ENCODE measurements around the gene CECR2.
"Not testable (repeated sequence)": the region's sequence is repeated elsewhere in the genome, so short reads cannot be mapped to it uniquely, and the experiment has no call there.

CECR2 gene

GRCh38 chr22:17559188-17559587 lies 189.9 kb downstream of the CECR2 start:
- no peak overlapping the region for H3K27ac ChIP-seq
- no peak for DNase-seq (ENCODE audit: low read depth, low spot score)

GRCh38 chr22:17562906-17563870 lies 193.9 kb downstream of the CECR2 start, which contains the start of gene SLC25A18:
Gene SLC25A18, plus strand, starts transcription at chr22:17563498. Its CDS starts 16,447 bp downstream, at chr22:17579945.
- H3K27ac ChIP-seq = no peak within 1 kb of the TSS
- no peak for DNase-seq (ENCODE audit: low read depth, low spot score)

- DNase-seq (ENCODE audit: low read depth, low spot score) = no peak
Measured at GRCh38 chr22:17563936-17564391, 194.7 kb downstream of the CECR2 start.

GRCh38 chr22:17566016-17566687 lies 196.9 kb downstream of the CECR2 start:
- not testable (repeated sequence) for DNase-seq (ENCODE audit: low read depth, low spot score)

More at GRCh38 chr22:17563936-17564391, 194.7 kb downstream of the CECR2 start:
- H3K27ac ChIP-seq = no peak overlapping the region

GRCh38 chr22:17566776-17567175 lies 197.5 kb downstream of the CECR2 start:
- no peak overlapping the region for H3K27ac ChIP-seq

More at GRCh38 chr22:17566016-17566687, 196.9 kb downstream of the CECR2 start:
- H3K27ac ChIP-seq = not testable (repeated sequence)

GRCh38 chr22:17569971-17570511 lies 200.8 kb downstream of the CECR2 start:
- no peak overlapping the region for H3K27ac ChIP-seq
- no peak for DNase-seq (ENCODE audit: low read depth, low spot score)

More at GRCh38 chr22:17566776-17567175, 197.5 kb downstream of the CECR2 start:
- no peak for DNase-seq (ENCODE audit: low read depth, low spot score)

GRCh38 chr22:17570851-17571631 lies 201.8 kb downstream of the CECR2 start:
- H3K27ac ChIP-seq = peak overlapping the region; percentile 51
- DNase-seq (ENCODE audit: low read depth, low spot score) = no peak

- DNase-seq (ENCODE audit: low read depth, low spot score) = no peak
- no peak overlapping the region for H3K27ac ChIP-seq
Measured at GRCh38 chr22:17575151-17575550, 205.9 kb downstream of the CECR2 start.

- DNase-seq (ENCODE audit: low read depth, low spot score) = no peak
- H3K27ac ChIP-seq = peak overlapping the region; percentile 79
Measured at GRCh38 chr22:17575681-17576080, 206.4 kb downstream of the CECR2 start.

- peak overlapping the region; percentile 79 for H3K27ac ChIP-seq
- peak; percentile 99 for DNase-seq (ENCODE audit: low read depth, low spot score)
Measured at GRCh38 chr22:17576470-17576869, 207.2 kb downstream of the CECR2 start.

- peak overlapping the region; percentile 2 for H3K27ac ChIP-seq
- DNase-seq (ENCODE audit: low read depth, low spot score) = no peak
Measured at GRCh38 chr22:17578136-17578754, 209.0 kb downstream of the CECR2 start.

GRCh38 chr22:17579535-17579981 lies 210.3 kb downstream of the CECR2 start:
- no peak overlapping the region for H3K27ac ChIP-seq
- DNase-seq (ENCODE audit: low read depth, low spot score) = no peak

GRCh38 chr22:17580441-17581031 lies 211.3 kb downstream of the CECR2 start:
- DNase-seq (ENCODE audit: low read depth, low spot score) = no peak
- H3K27ac ChIP-seq = no peak overlapping the region

GRCh38 chr22:17581056-17581455 lies 211.8 kb downstream of the CECR2 start:
- H3K27ac ChIP-seq = no peak overlapping the region
- no peak for DNase-seq (ENCODE audit: low read depth, low spot score)

- H3K27ac ChIP-seq = no peak overlapping the region
- no peak for DNase-seq (ENCODE audit: low read depth, low spot score)
Measured at GRCh38 chr22:17581631-17582030, 212.4 kb downstream of the CECR2 start.

- no peak overlapping the region for H3K27ac ChIP-seq
Measured at GRCh38 chr22:17583151-17583550, 213.9 kb downstream of the CECR2 start.

GRCh38 chr22:17586831-17587440 lies 217.7 kb downstream of the CECR2 start:
- DNase-seq (ENCODE audit: low read depth, low spot score) = no peak
- H3K27ac ChIP-seq = no peak overlapping the region

More at GRCh38 chr22:17583151-17583550, 213.9 kb downstream of the CECR2 start:
- no peak for DNase-seq (ENCODE audit: low read depth, low spot score)

- no peak overlapping the region for H3K27ac ChIP-seq
- DNase-seq (ENCODE audit: low read depth, low spot score) = no peak
Measured at GRCh38 chr22:17587629-17588028, 218.4 kb downstream of the CECR2 start.

All from epithelial cell of prostate (primary cell).